Glomerular endothelial cell (primary cell): ENCODE measurements around the gene FCN1. TPM values are rescaled to one million over a fixed set of nuclear protein-coding genes. Genes with fewer than 3 reads are reported as not detected.
"Not testable (repeated sequence)": the region's sequence is repeated elsewhere in the genome, so short reads cannot be mapped to it uniquely, and the experiment has no call there.

Experiments used
- DNase-seq: peaks from one replicate; pipeline ENCODE4 v3.0.0-alpha.2; 2011; ENCODE audit warnings: low read depth, low spot score; ENCODE audit errors: extremely low read depth
- total RNA-seq: library from RNA; depleted of rRNA; stranded (reverse); fragments of >200 nt; gene quantifications from 2 replicates; pipeline ENCODE4 v1.2.3, GENCODE V29; 2015

Gene FCN1
- not detected in 2 replicates for total RNA-seq

DNA sequence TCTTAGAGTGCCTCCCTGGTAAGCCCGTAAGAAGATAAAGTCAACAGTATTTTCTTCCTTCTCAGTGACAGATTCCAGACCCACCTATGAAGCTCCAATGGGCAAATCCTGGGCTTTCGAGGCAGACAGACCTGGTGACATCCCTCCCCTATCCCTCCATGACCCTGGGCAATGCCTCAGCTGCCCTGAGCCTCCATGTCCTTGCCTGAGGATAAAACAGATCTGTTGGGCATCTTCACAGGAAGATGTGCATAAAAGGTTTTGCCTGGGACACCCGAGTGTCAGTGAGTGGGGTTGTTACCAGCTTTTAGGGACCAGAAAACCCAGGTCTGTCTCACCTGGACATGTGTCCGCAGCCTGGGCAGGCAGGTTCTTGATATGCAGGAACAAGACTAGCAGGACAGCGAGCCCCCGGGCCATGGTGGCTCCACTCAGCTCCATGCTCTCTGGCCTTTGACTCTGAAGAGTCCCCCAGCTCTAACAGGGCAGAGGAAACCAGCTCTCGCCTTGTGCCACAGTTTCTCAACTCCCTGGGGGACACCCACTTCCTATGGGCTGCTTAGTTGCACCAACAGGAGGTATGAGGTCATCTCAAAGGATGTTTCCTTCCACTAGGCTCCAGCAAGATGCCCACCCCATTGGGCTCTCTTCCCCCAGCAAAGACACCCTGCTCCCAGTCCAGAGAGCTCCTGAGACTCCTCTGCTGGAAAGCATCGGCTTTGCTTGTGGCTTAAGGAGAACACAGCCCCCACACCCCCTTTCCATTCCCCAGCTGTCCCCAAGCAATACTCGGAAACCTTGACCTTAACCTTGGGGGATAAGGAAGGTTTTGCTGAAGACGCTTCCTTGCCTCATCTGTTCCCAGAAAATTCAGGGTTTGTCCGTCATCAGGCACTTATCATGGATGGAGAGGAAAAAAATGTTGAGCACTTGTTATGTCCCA lies at the start of gene FCN1:
Gene FCN1 (minus strand): TSS at position 482 of the 943 bp plus-strand sequence. CDS start 41 bp downstream, at position 441.
- no peak for DNase-seq

DNA sequence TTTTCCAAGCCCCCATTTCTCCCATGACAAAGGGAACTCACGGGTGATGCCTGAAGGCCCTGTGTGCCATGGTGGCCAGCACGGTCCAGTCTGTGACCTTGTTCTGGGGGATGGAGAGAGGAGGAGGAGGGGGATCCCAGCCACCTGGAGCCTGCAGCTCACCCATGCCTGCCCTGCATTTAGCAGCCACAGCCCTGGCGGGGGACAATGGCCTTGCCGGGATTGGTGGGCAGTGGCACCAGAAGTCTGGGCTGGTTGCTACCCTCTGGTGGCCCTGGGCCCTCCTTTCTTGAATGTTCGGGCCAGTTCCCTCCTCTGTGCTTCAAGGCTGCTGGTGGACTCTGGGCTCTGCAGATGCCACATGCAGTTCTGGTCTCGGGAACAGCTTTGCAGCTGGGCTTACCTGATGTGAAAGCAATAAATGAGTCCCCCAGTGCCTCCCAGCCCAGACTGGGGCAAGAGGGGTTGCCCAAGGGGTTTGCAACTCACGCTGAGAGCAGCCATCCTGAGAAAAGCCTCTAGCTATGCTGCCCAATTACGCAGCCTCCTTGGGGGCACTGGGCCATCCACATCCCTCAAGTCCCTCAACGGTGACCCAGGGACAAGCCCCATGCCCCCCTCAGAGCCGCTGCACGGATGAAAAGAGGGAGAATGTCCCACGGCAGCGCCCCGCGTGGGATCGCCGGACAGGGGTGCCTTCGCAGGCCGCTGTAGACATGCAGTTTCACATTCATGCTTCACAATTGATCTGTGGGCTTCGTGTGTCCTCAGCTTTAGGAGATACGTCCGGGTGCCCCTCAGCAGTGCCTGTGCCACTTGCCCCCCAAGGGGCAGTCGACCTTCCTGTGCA lies 49.2 kb upstream of the FCN1 start:
- no peak for DNase-seq

- DNase-seq = no peak
Observed at GRCh38 chr9:134966270-134966669, 48.6 kb upstream of the FCN1 start.

GRCh38 chr9:134965851-134966250 lies 48.1 kb upstream of the FCN1 start:
- no peak for DNase-seq

- no peak for DNase-seq
Observed at GRCh38 chr9:134965411-134965810, 47.7 kb upstream of the FCN1 start.

- no peak for DNase-seq
Observed at GRCh38 chr9:134964271-134965055, 46.8 kb upstream of the FCN1 start.

GRCh38 chr9:134963546-134963945 lies 45.8 kb upstream of the FCN1 start:
- no peak for DNase-seq

GRCh38 chr9:134962973-134963364 lies 45.3 kb upstream of the FCN1 start:
- no peak for DNase-seq

GRCh38 chr9:134962065-134962972 lies 44.6 kb upstream of the FCN1 start:
- no peak for DNase-seq

- no peak for DNase-seq
Observed at GRCh38 chr9:134961331-134962064, 43.8 kb upstream of the FCN1 start.

DNA sequence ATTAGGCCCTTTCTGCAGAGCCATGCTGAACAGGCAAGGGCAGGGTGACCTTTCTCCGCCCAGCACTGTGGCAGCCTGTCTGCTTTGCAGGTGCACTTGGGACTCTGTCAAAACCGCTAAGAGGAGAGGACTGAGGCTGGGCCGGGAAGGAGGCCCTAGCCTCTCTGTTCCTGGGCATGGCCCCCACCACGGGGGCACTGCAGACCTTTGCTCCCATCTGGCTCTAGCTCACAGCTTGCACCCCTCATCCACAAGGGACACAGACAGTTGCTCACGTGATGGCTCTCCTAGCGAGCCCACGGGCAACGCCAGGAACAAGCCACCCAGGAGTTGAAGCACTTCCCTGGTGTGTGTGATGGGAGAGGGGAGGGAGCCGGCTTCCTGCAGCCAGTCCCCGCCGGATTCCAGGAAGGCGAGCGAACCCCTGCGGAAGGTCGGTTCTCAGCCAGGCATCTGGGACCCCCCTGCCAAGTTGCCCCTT lies 43.0 kb upstream of the FCN1 start:
- DNase-seq = no peak

DNA sequence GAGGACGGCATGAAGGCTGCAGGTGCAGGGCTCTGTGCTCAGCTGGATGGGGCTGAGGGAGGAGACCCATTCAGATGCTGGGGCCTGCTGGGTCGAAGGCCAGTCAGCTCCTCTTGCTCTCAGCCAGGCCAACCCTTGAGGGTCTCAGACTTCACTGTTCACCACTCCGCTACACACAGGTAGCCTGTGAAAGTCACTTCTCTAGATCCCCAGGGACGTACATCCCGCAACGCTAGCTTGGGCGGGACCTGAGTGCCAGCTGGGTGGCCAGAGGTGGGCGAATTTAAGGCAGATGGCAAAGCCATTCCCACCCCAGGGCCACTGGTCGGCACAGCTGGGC lies 42.2 kb upstream of the FCN1 start:
- DNase-seq = no peak

- DNase-seq = no peak
Observed at GRCh38 chr9:134959126-134959970, 41.6 kb upstream of the FCN1 start.

GRCh38 chr9:134957945-134958227 lies 40.2 kb upstream of the FCN1 start:
- DNase-seq = no peak

DNA sequence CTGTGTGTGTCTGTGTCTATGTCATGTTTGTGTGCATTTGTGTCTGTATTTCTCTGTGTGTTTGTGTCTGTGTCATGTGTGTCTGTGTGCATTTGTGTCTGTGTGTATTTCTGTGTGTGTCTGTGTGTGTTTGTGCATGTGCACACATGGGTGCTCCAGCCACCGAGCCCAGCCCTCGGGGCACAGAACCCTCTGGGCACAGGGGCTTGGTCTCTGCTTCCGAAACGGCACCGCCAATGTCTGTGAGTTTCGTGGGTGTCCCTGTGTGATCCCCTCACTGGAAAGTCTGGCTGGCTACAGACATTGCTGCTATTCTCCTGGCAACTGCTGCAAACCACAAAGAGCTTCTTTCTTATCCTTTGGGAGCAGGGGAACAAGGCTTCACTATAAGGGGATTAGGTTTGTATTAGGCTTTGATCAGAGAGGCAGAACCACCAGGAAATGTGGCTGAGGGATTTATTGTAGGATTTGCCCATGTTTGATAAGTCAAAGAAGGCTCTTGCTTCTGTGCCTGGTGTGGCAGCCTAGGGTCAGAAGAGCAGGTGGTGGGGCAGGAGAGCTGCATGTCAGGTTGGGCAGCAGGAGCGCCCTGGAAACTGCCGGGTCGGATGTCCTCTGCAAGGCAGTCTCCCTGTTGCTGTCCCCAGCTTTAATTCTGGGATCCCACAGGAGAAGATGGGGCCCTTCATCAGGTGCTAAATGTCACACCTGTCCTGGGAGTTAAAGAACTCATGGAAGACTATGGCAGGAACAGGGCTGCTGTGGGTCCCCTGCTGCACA lies 39.6 kb upstream of the FCN1 start:
- DNase-seq = no peak

GRCh38 chr9:134956387-134956786 lies 38.7 kb upstream of the FCN1 start:
- not testable (repeated sequence) for DNase-seq

GRCh38 chr9:134955801-134956200 lies 38.1 kb upstream of the FCN1 start:
- no peak for DNase-seq

DNA sequence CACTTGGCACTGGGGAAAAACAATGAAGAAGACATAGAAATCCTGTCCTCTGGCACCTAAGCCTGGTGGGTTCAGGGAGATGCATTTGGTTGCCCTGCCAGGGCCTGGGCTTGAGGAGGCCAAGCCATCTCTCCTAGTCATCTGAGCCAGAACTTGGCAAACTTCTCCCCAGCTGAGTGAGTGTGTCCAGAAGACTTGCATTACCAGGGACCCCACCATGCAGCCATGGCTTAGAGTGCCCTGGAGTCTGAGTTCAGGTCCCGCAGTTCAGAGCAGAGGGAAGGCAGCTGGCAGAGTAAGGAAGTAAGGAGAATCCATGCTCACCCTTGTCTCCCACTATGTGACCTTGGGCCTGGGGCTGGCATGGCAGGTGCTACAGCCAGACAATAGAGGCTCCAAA lies 37.4 kb upstream of the FCN1 start:
- no peak for DNase-seq
